ENCODE measurements around the gene TMEM154.

The TMEM154 gene

DNA sequence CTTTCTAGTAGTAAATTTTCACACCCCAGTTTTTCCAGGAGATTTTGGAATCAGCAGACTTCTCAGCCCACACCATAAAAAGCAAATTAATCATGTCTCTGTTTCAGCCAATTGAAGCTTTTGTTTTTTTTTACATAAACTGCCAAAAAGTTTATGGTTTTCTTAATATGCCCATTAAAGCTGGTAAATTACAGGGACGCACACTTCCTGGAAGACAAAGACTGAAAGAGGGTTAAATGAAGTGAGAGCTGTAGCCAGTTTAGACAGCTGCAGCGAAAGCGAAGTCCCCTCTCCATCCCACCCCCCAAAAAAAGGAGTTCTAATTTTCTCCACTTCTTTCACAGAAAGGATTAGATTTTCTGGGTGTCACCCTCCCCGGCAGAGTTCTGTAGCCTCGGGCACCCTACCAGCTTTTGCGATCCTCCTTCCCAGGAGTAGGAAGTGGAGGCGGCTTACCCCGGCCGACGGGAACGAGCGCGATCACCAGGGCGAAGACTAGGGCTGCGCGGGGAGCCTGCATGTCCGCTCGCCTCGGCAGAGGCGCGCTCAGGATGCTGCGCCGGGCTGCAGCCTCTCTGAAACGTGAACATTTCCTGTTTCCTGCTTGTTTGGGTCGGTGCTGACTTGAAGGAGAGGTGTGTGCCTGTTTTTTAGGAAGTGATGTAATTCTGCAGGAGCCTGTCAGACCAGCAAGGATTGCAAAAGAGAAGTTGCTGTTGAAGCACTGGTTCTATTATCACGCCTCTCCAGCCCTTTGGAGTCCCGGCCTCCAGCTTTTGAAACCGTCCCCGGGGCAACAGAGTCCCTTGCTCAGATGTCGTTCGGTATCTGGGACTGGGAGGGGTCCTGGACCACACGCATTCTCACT, at the start of gene TMEM154:
Gene TMEM154 (minus strand): TSS at position 584 of the 868 bp plus-strand sequence. CDS start 64 bp downstream, at position 520.
- peak; percentile 70 for DNase-seq
- peak; percentile 84 for ATAC-seq

- no peak for ATAC-seq
- DNase-seq: no peak
These were observed 49.7 kb upstream of the TMEM154 start for GRCh38 chr4:152729466-152729865.

DNA sequence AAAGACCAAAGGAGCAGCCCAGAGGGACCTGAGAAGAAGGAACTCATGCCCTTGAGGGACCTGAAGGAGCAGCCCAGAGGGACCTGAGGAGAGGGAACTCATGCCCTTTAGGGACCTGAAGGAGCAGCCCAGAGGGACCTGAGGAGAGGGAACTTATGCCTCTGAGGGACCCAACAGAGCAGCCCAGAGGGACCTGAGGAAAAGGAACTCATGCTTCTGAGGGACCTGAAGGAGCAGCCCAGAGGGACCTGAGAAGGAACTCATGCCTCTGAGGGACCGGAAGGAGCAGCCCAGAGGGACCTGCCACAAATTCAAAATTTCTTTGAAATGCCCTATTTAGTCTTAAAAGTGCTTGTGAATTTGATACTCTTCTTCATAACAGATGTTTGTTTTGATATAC, 48.5 kb upstream of the TMEM154 start:
- DNase-seq (no peak), ATAC-seq (no peak)

DNA sequence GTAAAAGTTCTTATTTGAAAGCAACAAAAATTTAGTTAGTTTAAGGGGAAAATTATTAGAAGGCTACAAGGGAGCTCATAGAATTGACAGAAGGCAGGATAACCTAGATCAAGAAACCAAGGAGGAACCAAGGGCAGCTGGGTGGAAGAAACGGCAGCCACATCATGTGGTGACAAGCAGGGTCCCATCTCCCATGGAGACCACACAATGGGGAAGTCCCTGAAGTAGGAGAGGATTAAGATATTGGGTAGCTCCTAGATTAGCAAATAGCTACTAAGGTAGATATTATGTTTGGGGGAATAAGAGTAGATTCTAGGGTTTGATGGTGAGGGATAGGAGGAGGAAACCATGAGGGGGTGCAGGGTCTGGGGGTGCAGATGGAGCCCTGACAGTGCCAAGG, 48.0 kb upstream of the TMEM154 start:
- DNase-seq: no peak
- ATAC-seq: no peak

DNA sequence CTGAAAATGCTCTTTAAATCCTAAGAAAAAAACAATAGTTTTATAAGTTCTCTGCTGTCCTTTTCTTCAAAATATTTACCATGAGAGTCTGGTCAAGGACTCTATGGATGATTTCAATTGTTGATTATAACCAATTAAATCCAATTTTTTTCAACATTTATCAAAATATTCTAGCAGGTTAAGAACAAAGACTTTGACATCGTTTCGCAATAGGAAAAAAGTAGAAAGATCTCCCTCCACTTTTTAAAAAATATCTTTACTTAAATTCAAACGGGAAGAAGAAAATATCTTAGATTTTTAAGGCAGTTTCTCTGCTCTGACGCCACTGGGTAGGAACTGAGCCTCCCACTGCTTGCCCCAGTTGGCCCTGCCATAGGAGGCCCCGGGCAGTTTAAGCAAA, 44.7 kb upstream of the TMEM154 start:
- DNase-seq (no peak), ATAC-seq (no peak)

- ATAC-seq (no peak), DNase-seq (no peak)
These were observed 43.4 kb upstream of the TMEM154 start for GRCh38 chr4:152723236-152723635.

- DNase-seq: no peak
- no peak for ATAC-seq
These were observed 40.2 kb upstream of the TMEM154 start for GRCh38 chr4:152719801-152720556.

DNA sequence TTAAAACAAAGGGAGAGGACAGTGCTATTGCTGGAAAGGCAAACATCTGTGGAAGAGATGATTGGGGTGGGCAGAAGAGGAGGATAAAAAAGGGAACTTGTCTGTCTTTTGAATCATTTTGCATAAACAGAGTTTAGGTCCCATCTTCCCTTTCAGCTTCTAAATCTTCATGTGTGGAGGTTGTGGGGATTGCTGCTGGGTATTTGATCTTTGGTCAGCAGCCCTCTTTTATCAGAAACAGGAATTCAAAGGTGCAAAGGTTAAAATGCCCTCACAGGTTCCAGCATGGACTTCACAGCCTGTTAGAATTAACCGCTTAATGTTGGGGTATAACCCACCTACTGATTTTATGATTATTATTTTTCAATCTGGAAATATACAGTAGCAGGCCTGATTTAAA, 39.5 kb upstream of the TMEM154 start:
- ATAC-seq: no peak
- DNase-seq: no peak

GRCh38 chr4:152715076-152715475, 35.3 kb upstream of the TMEM154 start:
- ATAC-seq (no peak), DNase-seq (no peak)

DNA sequence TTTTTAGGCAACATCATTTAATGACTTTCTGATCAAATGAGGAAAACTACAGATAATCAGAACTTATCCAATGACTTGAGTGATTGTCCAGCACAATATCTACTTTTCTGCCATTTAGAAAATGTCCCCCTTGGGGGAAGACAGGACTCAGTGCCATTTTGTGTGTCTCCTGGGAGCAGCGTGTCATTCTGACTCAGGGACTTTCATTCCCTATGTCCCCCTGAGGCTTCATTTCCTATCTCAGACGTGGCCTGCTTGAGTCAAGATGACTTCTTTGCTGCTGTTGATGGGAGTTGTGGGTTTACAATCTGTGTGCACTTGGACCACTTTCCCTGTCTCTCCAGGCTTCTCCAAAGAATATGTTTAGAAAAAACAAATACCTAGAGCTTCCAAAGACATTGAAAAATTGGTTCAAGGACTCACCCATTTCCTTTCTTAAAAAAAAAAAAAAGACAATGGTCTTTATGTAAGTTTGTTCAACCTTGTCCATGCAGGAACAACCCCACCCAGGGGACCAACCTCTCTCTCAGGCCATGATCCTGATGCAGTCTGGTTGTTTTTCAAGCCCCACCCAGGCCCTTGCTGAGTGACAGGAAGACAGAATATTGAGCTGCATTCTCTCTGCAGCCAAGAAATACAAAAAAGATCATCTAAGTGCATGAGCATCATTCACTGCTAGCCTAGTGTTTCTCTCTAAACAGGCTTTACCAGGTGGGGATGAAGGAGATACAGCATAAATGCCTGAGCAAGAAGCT, 34.3 kb upstream of the TMEM154 start:
- no peak for ATAC-seq
- no peak for DNase-seq

GRCh38 chr4:152709675-152710438, 30.1 kb upstream of the TMEM154 start:
- peak; percentile 55 for ATAC-seq

DNA sequence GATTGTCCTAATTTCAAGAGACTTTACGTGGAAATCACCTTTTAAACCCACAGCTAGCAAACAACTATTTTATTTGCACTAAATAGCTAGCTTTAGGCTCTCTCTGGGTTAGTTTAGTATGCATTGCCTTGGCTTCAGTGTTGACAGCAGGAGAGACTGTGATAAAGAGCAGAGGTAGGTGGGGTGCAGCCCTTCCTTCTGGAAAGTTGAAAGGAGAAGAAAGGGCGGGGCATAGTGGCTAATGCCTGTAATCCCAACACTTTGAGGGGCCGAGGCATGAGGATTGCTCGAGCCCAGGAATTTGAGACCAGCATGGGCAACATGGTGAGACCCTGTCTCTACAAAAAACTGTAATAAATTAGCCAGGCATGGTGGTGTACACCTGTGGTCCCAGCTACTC, 29.0 kb upstream of the TMEM154 start:
- DNase-seq: no peak
- no peak for ATAC-seq

More at GRCh38 chr4:152709675-152710438, 30.1 kb upstream of the TMEM154 start:
- DNase-seq: no peak

- DNase-seq: no peak
- no peak for ATAC-seq
These were observed 28.6 kb upstream of the TMEM154 start for GRCh38 chr4:152708361-152708760.

- no peak for ATAC-seq
- DNase-seq: no peak
These were observed 27.8 kb upstream of the TMEM154 start for GRCh38 chr4:152707632-152708031.

- ATAC-seq: no peak
- no peak for DNase-seq
These were observed 26.1 kb upstream of the TMEM154 start for GRCh38 chr4:152705903-152706302.

DNA sequence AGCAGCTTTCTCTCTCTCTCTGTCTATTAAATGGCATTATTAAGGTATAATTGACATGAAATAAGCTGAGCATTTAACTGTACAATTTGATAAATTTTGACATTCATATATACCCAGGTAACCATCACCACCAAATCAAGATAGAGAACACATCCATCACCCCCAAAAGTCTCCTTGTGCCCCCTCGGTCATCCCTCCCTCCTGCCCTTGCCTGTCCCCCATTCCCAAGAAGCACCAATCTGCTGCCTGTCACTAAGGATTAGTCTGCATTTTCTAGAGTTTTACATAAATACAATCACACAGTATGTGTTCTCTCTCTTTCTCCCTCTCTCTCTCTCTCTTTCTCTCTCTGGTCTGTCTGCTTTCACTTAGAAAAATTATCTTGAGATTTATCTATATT, 25.0 kb upstream of the TMEM154 start:
- ATAC-seq (no peak), DNase-seq (no peak)

DNA sequence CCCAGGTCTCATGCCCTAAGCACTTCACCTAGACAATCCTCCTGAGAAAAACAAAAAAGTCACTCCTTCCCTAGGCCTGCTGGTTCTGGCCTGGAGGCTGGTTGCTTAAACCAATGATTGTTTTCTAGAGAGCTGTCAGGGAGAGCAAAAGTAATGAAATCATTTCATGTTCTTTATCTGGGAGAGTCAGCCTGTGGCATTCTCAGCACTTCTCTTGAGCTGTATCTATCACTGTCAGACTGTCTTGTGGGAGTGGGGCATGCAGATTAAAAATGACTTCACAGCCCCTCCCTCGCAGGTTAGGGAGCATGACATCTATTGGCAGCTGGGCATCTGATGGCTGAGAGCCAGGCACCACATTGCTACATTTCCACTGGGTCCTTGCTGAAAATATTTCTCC, 20.4 kb upstream of the TMEM154 start:
- no peak for DNase-seq

DNA sequence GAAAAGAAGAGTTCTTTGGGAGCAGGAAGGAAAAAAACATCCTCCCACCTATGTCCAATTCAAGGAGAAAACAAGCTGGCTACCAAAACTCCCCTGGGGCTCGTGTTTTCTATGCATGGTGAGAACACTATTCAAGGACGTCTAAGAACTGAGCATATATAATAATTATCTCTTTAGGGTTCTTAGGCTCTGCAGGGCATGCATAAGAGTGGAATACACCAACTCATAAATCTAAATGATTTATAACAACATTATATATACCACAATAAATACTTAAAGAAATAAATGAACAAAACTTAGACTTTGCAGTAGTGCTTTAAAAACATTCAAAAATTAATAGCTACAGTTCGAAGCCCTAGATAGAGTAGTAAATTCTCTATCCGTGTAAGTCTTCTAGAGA, 19.5 kb upstream of the TMEM154 start:
- ATAC-seq (no peak), DNase-seq (no peak)

More for the DNA sequence above, 20.4 kb upstream of the TMEM154 start:
- no peak for ATAC-seq

GRCh38 chr4:152698089-152698499, 18.3 kb upstream of the TMEM154 start:
- DNase-seq (no peak), ATAC-seq (no peak)

- DNase-seq (no peak), ATAC-seq (no peak)
These were observed 17.7 kb upstream of the TMEM154 start for GRCh38 chr4:152697284-152698088.

DNA sequence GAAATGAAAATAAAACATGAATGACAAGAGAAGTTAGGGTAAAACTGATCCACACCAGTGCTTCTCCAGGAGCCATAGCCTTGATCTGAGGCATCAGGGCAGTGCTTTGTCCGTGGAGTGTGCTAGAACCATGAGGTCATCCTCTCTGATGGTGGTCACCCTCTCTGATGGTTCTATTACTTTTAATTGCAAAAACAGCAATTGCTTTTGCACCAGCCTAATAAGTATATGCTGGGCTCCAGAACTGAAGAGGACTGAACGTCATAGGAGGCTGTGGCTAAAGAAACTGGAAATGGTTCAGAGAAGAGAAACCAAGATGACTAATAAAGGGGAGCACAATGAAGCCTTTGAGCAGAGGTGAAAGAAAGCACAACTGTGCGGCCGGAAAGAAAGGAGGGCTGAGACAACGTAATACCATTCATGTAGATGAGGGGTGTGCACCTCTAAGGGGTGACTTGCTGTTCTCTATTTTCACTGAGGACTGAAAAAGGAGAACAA, 17.0 kb upstream of the TMEM154 start:
- ATAC-seq (peak; percentile 99), DNase-seq (peak; percentile 28)

Measured in stimulated activated naive CD8-positive, alpha-beta T cell treated with anti-CD3 and anti-CD28 coated beads, Interleukin-15, Interleukin-2, amounts not matched to agents 100 U/mL and 50 U/mL, for 24 hours (primary cell).